WI38 (cell line): ENCODE data around the gene PRDX1.

Experiments used
- H3K4me3 ChIP-seq: 2 replicates; pipeline ENCODE4 v1.5.1; 2011; ENCODE audit warnings: low read depth, mild to moderate bottlenecking, control low read depth, low read length
- TF ChIP-seq, protein P1 (sequence below): IDR thresholded peaks from 2 replicates; pipeline ENCODE4 v1.5.1; 2012; ENCODE audit warnings: low read depth, mild to moderate bottlenecking, control low read depth, low read length

Gene PRDX1

DNA sequence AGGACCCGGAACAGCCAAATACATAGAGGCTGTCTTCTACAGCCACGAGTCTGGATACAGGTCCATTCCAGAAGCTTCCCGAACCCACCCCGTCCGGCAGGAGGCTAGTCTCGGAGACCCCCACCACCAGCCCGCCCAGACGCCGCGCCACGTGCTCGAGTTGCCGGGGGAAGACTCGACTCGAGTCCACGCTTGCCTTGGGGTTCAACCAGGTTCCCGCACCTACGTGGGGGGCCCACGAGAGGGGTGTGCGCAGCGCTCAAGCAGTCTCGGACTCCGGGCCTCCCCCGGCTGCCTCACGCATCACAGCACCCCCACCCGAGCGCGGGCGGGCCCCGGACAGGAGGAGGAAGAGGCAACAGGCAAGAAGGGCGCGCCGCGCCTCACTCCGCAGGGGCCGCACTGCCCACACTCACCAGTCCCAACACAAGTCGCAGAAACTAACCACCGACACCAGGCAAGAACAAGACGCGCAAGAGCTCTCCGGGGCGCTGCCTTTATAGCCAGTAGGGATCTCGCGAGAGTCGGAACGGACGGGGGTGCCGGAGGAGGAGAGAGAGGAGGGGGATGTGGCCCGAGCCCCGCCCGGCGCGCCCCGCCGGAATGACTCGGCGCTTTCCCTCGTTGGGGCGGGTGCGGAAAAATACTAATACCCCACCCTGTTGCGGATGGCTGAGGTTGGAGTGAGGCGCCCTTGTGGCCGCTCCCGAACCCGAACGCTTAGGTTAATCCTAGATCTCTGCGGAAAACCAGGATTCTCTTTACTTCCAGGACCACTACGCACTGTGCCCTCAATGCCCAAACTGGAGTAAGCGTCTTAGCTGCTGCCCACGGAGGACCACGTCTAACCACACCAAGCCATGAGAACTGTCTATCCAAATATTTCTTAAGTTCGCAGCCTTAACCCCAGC lies at the start of gene PRDX1:
Gene PRDX1, minus strand, starts transcription at position 472 of the 911 bp plus-strand sequence. CDS start 2,841 bp downstream, outside the sequence.
- peak within 1 kb of the TSS; percentile 97 for H3K4me3 ChIP-seq
- TF ChIP-seq, protein P1, sequence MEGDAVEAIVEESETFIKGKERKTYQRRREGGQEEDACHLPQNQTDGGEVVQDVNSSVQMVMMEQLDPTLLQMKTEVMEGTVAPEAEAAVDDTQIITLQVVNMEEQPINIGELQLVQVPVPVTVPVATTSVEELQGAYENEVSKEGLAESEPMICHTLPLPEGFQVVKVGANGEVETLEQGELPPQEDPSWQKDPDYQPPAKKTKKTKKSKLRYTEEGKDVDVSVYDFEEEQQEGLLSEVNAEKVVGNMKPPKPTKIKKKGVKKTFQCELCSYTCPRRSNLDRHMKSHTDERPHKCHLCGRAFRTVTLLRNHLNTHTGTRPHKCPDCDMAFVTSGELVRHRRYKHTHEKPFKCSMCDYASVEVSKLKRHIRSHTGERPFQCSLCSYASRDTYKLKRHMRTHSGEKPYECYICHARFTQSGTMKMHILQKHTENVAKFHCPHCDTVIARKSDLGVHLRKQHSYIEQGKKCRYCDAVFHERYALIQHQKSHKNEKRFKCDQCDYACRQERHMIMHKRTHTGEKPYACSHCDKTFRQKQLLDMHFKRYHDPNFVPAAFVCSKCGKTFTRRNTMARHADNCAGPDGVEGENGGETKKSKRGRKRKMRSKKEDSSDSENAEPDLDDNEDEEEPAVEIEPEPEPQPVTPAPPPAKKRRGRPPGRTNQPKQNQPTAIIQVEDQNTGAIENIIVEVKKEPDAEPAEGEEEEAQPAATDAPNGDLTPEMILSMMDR = no peak

DNA sequence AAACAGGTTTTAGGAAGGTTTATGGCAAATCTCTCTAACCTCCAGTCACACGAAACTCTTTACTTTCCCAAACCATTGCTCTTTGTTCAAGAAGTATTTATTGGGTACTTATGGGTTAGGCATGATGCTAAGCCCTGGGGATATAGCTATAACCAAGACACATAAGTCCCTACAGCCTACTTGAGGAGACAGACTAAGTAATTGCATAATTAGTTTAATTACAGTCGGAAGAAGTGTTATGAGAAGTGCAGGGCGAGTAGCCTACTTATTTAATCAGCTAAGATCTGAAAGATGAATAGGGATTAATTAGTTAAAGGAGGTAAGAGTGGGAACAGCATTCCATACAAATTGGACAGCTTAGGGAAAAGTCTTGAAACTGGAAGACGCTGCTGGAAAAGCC lies 48.9 kb upstream of the PRDX1 start:
- TF ChIP-seq, protein P1 = no peak
- no peak overlapping the region for H3K4me3 ChIP-seq

GRCh38 chr1:45569962-45570581 lies 48.4 kb upstream of the PRDX1 start:
- TF ChIP-seq, protein P1 = peak; percentile 94
- no peak overlapping the region for H3K4me3 ChIP-seq

DNA sequence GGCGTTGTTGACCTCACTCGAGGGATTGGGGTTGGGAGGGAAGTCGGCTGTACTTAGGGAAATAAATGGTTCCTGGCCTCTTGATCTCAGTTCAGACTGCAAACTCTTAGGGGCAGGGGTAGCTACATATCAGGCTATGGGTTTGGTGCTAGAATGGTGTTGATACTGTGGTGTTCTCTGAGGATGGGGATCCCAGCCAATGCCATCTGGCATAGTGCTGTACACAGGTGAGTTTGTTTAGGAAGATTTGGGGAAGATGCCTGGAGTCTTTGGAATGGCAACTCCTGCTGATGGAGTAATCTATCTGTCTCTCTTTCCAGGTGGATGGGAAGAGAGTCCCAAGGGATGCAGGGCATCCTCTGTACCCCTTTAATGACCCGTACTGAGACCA lies 47.9 kb upstream of the PRDX1 start:
- TF ChIP-seq, protein P1 = no peak
- H3K4me3 ChIP-seq = no peak overlapping the region

DNA sequence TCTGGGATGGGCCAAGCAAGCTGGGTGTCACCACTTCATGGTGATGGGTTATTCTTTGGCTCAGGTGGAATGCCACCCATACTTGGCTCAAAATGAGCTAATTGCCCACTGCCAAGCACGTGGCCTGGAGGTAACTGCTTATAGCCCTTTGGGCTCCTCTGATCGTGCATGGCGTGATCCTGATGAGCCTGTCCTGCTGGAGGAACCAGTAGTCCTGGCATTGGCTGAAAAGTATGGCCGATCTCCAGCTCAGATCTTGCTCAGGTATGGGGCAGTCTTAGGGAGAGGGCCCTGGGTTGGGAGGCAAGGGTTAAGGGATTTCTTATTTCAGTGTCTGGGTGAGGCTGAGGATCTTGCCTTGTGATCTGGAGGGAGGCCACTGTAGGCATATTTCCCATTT lies 46.7 kb upstream of the PRDX1 start:
- no peak overlapping the region for H3K4me3 ChIP-seq
- TF ChIP-seq, protein P1 = no peak

GRCh38 chr1:45567911-45568310 lies 46.2 kb upstream of the PRDX1 start:
- no peak overlapping the region for H3K4me3 ChIP-seq
- TF ChIP-seq, protein P1 = no peak

DNA sequence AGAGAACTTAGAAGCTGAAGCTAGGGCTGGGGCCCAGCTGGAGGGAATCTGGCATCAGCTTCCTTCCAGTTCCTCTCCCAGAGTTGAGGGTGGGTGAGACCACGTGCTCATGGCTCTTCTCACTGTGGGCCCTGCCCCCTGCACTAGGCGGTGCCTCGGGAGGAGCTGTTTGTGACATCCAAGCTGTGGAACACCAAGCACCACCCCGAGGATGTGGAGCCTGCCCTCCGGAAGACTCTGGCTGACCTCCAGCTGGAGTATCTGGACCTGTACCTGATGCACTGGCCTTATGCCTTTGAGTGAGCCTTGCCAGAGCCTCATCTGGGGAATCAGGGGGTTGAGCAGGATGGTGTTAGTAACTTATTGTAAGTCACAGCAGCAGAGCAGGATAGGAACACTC lies 45.0 kb upstream of the PRDX1 start:
- H3K4me3 ChIP-seq = no peak overlapping the region
- TF ChIP-seq, protein P1 = no peak
